NCI-H345 (cell line): ENCODE results near the gene IFT27.

ENCODE experiments used
- DNase-seq: peaks from one replicate; lab custom pipeline; 2025; lab: John Stamatoyannopoulos, UW

The IFT27 gene

DNA sequence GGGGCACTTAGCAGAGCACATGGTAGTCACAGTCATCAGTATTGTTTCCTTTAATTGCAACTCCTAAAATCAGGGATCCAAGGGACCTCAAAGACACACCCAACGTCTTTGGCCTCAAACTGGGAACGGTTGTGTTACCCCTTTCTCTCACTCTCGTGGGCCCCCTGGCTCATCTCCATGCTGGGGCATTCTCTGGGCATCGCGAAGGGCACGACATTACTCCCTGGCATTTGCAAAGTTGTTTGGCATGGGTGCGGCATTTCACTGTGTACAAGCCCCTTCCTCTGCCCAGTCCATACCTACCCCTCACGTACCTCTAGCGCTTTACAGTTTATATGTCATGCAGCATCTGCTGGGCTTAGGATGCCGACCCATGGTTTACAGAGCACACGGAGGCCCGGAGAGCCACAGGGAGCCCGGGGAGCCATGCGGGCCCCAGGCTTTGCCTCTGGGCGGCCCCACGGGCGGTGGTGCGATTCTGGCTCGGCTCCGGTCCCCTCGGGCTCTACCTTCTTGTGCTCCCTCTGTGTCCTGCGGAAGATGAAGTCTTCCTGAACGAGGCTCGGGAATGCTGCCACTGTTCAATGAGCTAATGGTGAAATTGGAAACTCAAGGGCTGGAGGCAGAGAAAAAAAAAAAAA is 50.4 kb downstream of the IFT27 start:
- DNase-seq, result no peak

DNA sequence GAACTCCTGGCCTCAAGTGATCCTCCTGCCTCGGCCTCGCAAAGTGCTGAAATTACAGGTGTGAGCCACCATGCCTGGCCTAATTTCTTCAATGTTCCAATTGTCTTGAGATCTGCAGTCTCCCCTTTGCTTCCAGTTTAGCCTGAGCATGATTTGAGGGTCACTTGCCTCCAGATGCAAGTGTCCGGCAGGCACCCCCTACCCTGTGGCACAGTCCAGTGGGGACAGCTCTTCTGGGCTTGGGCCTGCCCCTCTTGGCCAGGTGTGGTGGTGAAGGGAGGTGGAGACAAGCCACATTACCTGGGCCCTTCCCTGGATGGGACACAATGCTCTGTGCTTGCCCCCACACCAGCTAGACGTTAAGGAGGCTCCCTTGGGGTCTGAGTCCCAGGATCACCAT is 51.1 kb downstream of the IFT27 start:
- no peak for DNase-seq

DNA sequence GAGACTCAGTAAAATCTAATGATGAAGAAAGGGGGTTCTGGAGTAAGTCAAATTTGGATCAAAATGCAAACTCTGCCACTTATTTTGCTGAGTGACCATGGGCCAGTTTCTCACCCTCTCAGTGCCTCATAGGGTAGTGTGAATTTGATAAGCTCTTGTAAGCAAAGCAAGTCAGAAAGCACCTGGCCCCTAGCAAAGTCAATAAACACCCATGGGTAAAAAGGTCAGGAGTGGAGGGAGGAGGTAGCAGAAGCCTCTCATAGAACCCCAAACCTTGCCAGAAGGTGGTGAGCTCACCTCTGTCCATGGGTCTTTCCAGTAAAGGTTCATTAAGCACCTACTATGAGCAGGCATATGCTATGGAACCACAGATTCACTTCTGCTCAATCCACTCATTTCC is 53.9 kb downstream of the IFT27 start:
- DNase-seq, result no peak

DNA sequence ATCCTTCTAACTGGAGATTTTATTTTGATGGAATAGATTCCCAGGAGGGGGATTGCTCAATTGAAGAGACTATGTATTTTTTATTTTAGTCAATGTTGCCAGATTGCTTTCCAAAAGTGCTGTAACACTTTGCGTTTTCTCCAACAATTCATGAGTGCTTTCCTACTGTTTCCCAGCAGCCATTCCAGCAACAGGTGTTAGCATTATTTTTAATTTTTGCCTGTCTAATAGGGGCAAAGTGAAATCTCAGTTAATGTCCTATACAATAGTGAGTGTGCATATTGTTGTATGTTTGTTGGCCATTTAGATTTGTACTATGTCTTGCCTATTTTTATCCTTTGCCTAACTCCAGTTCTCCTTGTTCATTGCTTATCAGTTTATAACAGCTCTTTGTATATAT is 60.3 kb downstream of the IFT27 start:
- DNase-seq, result no peak

DNA sequence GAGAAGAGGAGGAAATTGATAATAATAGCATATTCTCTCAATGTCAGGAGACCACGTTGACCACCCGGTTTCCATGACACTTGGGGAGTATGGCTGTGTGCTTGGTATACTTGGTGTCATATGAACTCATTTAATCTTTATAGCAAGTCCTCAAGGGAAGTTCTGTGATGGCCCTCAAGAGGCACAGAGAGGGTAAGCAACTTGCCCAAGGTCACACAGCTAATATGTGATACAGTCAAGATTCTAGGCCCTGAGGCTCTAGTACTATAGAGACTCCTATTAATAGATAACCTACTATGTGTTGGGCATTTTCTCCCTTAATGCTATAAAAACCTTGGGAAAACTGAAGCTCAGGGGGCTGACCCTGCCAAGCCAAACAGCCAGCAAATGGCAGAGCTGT is 61.8 kb downstream of the IFT27 start:
- DNase-seq, result no peak

DNA sequence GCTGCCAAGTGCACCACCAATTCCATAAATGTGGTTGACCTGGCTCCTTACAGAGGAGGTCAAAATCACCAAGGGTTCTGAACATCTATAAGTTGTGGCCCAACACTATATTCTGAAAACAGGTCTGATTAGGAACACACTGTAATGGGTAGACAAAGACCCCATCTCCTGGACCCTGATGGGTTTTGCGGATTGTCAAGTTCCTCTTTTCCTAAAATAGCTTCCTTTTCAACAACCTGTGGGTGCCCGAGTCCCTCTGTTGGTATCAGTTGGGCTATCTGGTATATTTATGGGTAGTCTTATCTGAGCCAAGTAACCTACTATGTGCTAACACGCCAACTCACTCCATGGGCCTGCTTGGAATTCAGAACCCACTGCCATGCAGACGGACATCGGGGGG is 62.5 kb downstream of the IFT27 start:
- no peak for DNase-seq
